ENCODE results near the gene STAT3.

DNA sequence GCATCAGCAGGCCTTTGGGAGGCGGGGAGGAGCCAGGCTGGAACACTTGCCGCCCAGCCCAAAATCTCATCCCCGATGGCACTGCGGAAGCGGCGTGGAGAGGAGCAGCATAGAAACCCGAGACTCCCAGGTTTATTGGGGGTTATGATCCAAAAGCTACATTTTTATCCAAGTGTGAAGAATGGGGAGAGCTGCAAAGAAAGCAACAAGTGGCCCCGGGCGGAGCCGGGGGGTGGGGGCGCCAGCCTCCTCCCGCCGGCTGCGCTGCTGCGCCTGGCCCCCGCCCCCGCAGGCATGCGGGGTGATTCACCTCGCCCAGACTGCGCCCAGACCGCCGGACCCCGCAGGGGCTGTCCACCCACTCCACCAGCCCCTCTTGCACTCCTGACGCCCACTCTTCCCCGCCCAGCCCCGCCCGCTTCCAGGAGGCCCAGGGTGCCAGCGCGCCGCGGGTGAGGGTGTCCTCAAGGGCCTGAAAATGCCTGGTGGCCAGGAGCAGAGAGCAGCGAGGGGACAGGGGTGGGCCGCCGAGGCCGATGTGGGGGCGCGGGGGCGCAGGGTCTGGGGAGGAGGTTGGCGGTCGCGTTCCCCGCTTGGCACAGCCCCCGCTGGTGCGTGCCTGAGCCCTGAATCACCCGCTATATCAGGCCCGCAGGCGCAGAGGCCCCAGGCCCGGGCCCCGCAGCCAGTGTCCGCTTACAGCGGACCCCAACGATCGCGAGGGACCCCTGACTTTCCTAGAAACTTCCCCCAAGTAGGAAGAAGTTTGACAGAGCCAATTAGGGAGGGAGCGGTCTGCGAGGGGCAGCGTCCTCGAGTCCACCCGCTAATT lies 33.5 kb upstream of the STAT3 start:
- TF ChIP-seq EZH2 (IDR thresholded peaks at IDR 0.05; ENCODE audit: low read depth): no peak
- TF ChIP-seq, protein P1, sequence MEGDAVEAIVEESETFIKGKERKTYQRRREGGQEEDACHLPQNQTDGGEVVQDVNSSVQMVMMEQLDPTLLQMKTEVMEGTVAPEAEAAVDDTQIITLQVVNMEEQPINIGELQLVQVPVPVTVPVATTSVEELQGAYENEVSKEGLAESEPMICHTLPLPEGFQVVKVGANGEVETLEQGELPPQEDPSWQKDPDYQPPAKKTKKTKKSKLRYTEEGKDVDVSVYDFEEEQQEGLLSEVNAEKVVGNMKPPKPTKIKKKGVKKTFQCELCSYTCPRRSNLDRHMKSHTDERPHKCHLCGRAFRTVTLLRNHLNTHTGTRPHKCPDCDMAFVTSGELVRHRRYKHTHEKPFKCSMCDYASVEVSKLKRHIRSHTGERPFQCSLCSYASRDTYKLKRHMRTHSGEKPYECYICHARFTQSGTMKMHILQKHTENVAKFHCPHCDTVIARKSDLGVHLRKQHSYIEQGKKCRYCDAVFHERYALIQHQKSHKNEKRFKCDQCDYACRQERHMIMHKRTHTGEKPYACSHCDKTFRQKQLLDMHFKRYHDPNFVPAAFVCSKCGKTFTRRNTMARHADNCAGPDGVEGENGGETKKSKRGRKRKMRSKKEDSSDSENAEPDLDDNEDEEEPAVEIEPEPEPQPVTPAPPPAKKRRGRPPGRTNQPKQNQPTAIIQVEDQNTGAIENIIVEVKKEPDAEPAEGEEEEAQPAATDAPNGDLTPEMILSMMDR (conservative IDR thresholded peaks at IDR 0.05): no peak

All from PC-9 (cell line).